Measurements from ENCODE around the gene EFEMP1. TPM values are rescaled to one million over a fixed set of nuclear protein-coding genes. Genes with fewer than 3 reads are reported as not detected.

EFEMP1 gene
- total RNA-seq, 4 donors from 2014 or later = 57.3 to 113 (median 81.2) TPM

DNA sequence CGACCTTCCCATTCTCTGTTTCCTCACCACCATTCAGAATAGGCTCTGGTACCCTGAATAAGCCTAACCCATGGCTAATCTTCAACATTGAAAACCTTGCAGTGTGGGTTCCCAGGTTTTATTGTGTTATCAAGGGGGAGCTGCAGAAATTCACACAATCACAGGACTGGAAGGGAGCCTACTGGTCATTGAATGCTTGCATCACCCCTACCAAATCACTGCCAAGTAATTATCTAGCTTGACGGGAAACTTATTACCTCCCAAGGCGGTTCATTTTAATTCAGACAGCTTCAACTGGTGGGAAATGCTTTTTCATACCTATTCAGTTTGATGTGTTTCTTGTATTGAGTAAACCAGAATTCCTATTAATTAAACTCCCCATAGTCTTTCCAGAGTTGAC, 33.6 kb upstream of the EFEMP1 start:
- whole genome bisulfite sequencing = 93% methylated on average over 3 of the region's 3 CpGs
- no peaks in the 10 kb centered on the region for H3K9me3 ChIP-seq
- no peak overlapping the region for H3K27ac ChIP-seq (replicated peaks in 1 of 4)

GRCh38 chr2:55954306-55955035, 30.9 kb upstream of the EFEMP1 start:
- 64% methylated on average over 4 of the region's 4 CpGs for WGBS
- H3K27me3 ChIP-seq = peaks cover 0 to 3% (median 0%) of the 10 kb centered on the region in 4 donors
- no peaks in the 10 kb centered on the region for H3K9me3 ChIP-seq
- no peaks in the 10 kb centered on the region for H3K36me3 ChIP-seq
- H3K4me1 ChIP-seq = no peaks in the 10 kb centered on the region
- H3K27ac ChIP-seq (replicated peaks in 1 of 4) = peak overlapping the region in 1 of 4 donors; percentile 25
- intact Hi-C loops (cut with DNase I) = no loop called here
- TF ChIP-seq EP300 (IDR thresholded peaks at IDR 0.05) (no peak), POLR2AphosphoS5 (IDR thresholded peaks at IDR 0.05) (no peak), POLR2A (IDR thresholded peaks at IDR 0.05; ENCODE audit: low read depth) (no peak)
- TF ChIP-seq, protein P1, sequence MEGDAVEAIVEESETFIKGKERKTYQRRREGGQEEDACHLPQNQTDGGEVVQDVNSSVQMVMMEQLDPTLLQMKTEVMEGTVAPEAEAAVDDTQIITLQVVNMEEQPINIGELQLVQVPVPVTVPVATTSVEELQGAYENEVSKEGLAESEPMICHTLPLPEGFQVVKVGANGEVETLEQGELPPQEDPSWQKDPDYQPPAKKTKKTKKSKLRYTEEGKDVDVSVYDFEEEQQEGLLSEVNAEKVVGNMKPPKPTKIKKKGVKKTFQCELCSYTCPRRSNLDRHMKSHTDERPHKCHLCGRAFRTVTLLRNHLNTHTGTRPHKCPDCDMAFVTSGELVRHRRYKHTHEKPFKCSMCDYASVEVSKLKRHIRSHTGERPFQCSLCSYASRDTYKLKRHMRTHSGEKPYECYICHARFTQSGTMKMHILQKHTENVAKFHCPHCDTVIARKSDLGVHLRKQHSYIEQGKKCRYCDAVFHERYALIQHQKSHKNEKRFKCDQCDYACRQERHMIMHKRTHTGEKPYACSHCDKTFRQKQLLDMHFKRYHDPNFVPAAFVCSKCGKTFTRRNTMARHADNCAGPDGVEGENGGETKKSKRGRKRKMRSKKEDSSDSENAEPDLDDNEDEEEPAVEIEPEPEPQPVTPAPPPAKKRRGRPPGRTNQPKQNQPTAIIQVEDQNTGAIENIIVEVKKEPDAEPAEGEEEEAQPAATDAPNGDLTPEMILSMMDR (IDR thresholded peaks at IDR 0.05) = no peak
- H3K4me3 ChIP-seq = no peak overlapping the region
- no peak for DNase-seq (ENCODE audit: extremely low spot score)

More for the DNA sequence above, 33.6 kb upstream of the EFEMP1 start:
- Histone ChIP-seq H3K27me3 (peaks cover 0 to 3% (median 0%) of the 10 kb centered on the region in 4 donors), H3K4me1 (no peaks in the 10 kb centered on the region), H3K36me3 (no peaks in the 10 kb centered on the region), H3K4me3 (no peak overlapping the region)
- TF ChIP-seq, protein P1 (IDR thresholded peaks at IDR 0.05) = no peak
- TF ChIP-seq EP300 (IDR thresholded peaks at IDR 0.05) (no peak), POLR2A (IDR thresholded peaks at IDR 0.05; ENCODE audit: low read depth) (no peak), POLR2AphosphoS5 (IDR thresholded peaks at IDR 0.05) (no peak)
- intact Hi-C loops (cut with DNase I) = no loop called here
- DNase-seq (ENCODE audit: extremely low spot score) = no peak

- H3K36me3 ChIP-seq = no peaks in the 10 kb centered on the region
- H3K4me1 ChIP-seq = no peaks in the 10 kb centered on the region
- peak overlapping the region in 1 of 4 donors; percentile 12 for H3K4me3 ChIP-seq
- H3K9me3 ChIP-seq = no peaks in the 10 kb centered on the region
- H3K27ac ChIP-seq (replicated peaks in 1 of 4) = no peak overlapping the region
- intact Hi-C loops (cut with DNase I) = no loop called here
- no peak for TF ChIP-seq EP300 (IDR thresholded peaks at IDR 0.05)
- TF ChIP-seq, protein P1 (IDR thresholded peaks at IDR 0.05) = no peak
- no peak for TF ChIP-seq POLR2A (IDR thresholded peaks at IDR 0.05; ENCODE audit: low read depth)
- TF ChIP-seq POLR2AphosphoS5 (IDR thresholded peaks at IDR 0.05) = no peak
- no peaks in the 10 kb centered on the region for H3K27me3 ChIP-seq
- DNase-seq (ENCODE audit: extremely low spot score) = no peak
- WGBS = 58% methylated on average over 4 of the region's 4 CpGs
These were observed 28.8 kb upstream of the EFEMP1 start for GRCh38 chr2:55952415-55952814.

GRCh38 chr2:55951533-55951932, 28.0 kb upstream of the EFEMP1 start:
- DNase-seq (ENCODE audit: extremely low spot score) = no peak
- no peaks in the 10 kb centered on the region for H3K36me3 ChIP-seq
- no peaks in the 10 kb centered on the region for H3K4me1 ChIP-seq
- H3K27me3 ChIP-seq = no peaks in the 10 kb centered on the region
- WGBS = 90% methylated on average over 5 of the region's 5 CpGs
- H3K9me3 ChIP-seq = no peaks in the 10 kb centered on the region
- H3K27ac ChIP-seq (replicated peaks in 1 of 4) = no peak overlapping the region
- TF ChIP-seq POLR2AphosphoS5 (IDR thresholded peaks at IDR 0.05) (no peak), POLR2A (IDR thresholded peaks at IDR 0.05; ENCODE audit: low read depth) (no peak), EP300 (IDR thresholded peaks at IDR 0.05) (no peak)
- TF ChIP-seq, protein P1 (IDR thresholded peaks at IDR 0.05) = no peak
- no peak overlapping the region for H3K4me3 ChIP-seq
- intact Hi-C loops (cut with DNase I) = no loop called here
